Heart left ventricle (tissue), 13 donors: Measurements from ENCODE around the gene OMP.

Experiments used
- CTCF ChIP-seq, 12 donors: fragments of 200-600 bp; sonication (generic) in 4 of 12; IDR thresholded peaks; one replicate each; pipeline versions ENCODE4 v1.5.0 to v1.8.0; 2018 to 2022; ENCODE audit warnings: antibody characterized with exemption in 12 of 12, mild to moderate bottlenecking in 5 of 12
- POLR2A ChIP-seq, 2 donors: fragments of 450-650 bp; IDR thresholded peaks; one replicate each; pipeline ENCODE4 v1.6.1; 2017; ENCODE audit warnings: antibody characterized with exemption in 2 of 2, mild to moderate bottlenecking in 2 of 2, moderate library complexity in 2 of 2
- donor health status: ischemic (EF 13 %, LVEDD 7.1; RV severe dilation, severe dysfunction).
- donor health status: DM: no; HTN: yes; CAD: no.
- donor health status: DM: no; HTN: no; CAD: no.
- donor health status: ischemic (EF 25% LVEDD 6.9; RV normal size, moderate dysfunction).
- donor health status: ischemic (EF 25% LVEDD 5.7; RV mildly dilated, moderate dysfunction).
- donor health status: ischemic (EF 35%, LVEDD 5.7; RV mildly dilated, moderate dysfunction).
- donor health status: nonischemic (EF 11% LVEDD 7.7; RV severe dilation, severe dysfunction).
- donor health status: DM: yes; HTN: yes; CAD: no.
- donor health status: PGD.
- donor health status: ischemic (EF 29% LVEDD 5.4; RV normal size, mild dysfunction).
- donor health status: nonischemic (EF 23%, LVEDD 6.1; RV moderate dilation, normal function).

DNA sequence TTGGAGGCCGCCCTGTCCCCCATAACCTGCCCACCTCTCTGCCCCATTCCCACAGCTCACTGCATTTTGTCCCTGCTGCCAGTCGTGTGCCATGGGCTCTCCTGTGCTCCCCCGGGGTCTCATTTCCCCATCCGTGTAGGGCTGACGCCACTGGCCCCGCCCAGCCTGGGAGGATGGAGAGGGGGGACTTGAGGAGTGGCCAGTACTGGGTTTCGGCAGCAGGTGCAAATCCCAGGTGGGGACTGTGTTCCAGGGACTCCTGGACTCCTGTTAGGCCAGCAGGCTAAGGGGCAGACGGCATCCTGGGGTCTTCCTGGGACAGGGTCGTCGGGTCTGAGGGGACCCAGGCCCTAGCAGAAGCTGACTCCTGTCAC is 24.2 kb downstream of the OMP start:
- no peak for TF ChIP-seq POLR2A (IDR thresholded peaks at IDR 0.05)
- TF ChIP-seq CTCF (IDR thresholded peaks at IDR 0.05): no peak
